Esophagus muscularis mucosa (tissue), 4 donors: ENCODE data around the gene USP32.
"Not testable (repeated sequence)": the region's sequence is repeated elsewhere in the genome, so short reads cannot be mapped to it uniquely, and the experiment has no call there.

Experiments used
- CTCF ChIP-seq, 3 experiments: fragments of 200-600 bp in 2 of 3; fragments of 450-650 bp in 1 of 3; sonication (generic) in 2 of 3; IDR thresholded peaks; one replicate each; pipeline ENCODE4 v1.5.1; 2017 to 2019; ENCODE audit warnings: antibody characterized with exemption in 3 of 3, mild to moderate bottlenecking in 2 of 3, moderate library complexity in 1 of 3
- EP300 ChIP-seq: sonication (generic); formaldehyde crosslinking; IDR thresholded peaks from one replicate; pipeline ENCODE4 v1.6.1; 2017; ENCODE audit warnings: antibody characterized with exemption
- POLR2A ChIP-seq: fragments of 450-650 bp; IDR thresholded peaks from one replicate; pipeline ENCODE4 v1.6.1; 2017; ENCODE audit warnings: antibody characterized with exemption, moderate library complexity, mild to moderate bottlenecking, low read depth
- POLR2AphosphoS5 ChIP-seq, 2 donors: sonication (generic); formaldehyde crosslinking; IDR thresholded peaks; one replicate each; pipeline ENCODE4 v1.6.1; 2017; ENCODE audit warnings: antibody characterized with exemption in 2 of 2

DNA sequence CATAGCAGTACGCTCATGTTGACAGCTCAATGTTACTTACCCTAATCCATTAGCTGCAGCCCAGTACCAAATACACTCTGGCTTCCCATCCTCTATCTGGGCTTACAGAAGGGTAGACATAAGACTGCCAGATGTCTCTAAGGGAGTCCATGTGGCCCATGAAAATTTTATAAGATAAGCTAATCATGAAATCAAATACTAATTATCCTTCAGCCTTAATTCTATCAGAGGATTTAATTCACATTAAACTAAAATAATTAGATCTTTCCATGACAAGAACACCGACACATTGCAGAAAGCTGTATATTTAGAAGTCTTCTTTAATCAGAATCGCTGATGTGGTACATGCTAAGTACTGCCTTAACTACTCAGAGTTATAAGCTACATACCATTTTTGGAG lies 198.9 kb downstream of the USP32 start:
- not testable (repeated sequence) for TF ChIP-seq CTCF (IDR thresholded peaks at IDR 0.05); EP300; POLR2A; POLR2AphosphoS5 (IDR thresholded peaks at IDR 0.05)
